ENCODE data around the gene ATAD2B.

Gene ATAD2B

DNA sequence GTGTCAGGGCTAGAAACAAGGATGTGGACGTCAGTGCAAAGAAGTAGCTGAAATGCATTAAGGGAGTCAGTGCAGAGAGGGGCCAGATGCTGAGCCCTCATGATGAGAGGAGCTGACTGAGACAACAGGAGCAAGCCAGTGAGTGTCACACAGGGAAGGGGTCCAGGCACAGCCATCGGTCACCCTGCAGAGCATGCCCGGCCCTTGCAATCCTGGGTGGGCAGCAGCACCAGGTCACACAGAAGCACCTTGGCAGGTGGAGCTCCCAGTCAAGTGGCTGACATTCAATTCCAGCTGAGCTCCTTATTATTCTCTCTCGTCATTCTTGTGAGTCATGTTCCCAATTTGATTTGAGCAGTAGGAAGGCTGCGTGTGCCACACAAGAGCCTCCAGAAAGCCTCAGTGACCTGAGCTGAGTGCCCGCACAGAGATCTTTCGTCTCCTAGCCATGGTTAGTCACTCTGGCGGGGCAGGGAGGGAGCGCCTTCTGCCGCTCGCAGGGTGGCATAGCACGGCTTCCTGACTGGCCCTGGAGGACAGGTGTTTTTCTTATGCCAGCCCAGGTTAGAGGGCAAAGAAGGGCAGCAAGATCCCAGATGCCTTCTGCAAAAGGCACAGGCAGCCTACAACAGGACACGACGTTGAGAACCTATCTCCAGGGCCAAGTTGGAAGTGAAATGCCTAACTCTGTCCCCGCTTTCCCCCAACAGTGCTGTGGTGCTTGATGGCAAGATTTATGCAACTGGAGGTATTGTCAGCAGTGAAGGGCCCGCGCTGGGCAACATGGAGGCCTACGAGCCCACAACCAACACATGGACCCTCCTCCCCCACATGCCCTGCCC is 220.9 kb downstream of the ATAD2B start:
- DNase-seq (ENCODE audit: low read depth), result no peak
- no peak overlapping the region for H3K4me3 ChIP-seq (ENCODE audit: control insufficient read depth, low read depth, low read length)
- TF ChIP-seq CTCF (conservative IDR thresholded peaks at IDR 0.05; ENCODE audit: control insufficient read depth, insufficient read depth, low read depth, low read length), result no peak

- TF ChIP-seq CTCF (conservative IDR thresholded peaks at IDR 0.05; ENCODE audit: control insufficient read depth, insufficient read depth, low read depth, low read length), result no peak
- DNase-seq (ENCODE audit: low read depth), result no peak
- no peak overlapping the region for H3K4me3 ChIP-seq (ENCODE audit: control insufficient read depth, low read depth, low read length)
Measured at GRCh38 chr2:23703583-23704385, 223.1 kb downstream of the ATAD2B start.

- no peak for DNase-seq (ENCODE audit: low read depth)
- no peak overlapping the region for H3K4me3 ChIP-seq (ENCODE audit: control insufficient read depth, low read depth, low read length)
Measured at GRCh38 chr2:23703037-23703582, 223.8 kb downstream of the ATAD2B start.

DNA sequence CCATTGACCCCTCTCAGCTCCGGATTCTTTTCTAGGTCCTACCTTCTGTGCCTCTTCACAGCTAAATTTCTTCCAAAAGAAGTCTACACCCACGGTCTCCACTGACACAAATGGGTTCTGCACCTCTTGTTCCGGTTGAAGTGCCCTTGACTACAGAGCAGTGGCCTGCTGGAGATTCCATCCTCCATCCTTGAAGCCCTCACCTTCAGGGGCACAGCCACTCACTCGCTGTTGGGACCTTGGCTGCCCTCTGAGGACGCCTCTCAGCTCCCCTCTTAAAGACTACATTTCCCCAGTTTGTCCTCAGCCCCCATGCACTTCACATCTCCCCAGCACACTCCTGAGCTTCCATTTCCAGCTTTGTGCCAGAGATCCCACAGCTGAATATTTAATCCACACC is 226.3 kb downstream of the ATAD2B start:
- TF ChIP-seq CTCF (conservative IDR thresholded peaks at IDR 0.05; ENCODE audit: control insufficient read depth, insufficient read depth, low read depth, low read length), result no peak
- DNase-seq (ENCODE audit: low read depth), result no peak
- H3K4me3 ChIP-seq (ENCODE audit: control insufficient read depth, low read depth, low read length), result no peak overlapping the region

More at GRCh38 chr2:23703037-23703582, 223.8 kb downstream of the ATAD2B start:
- no peak for TF ChIP-seq CTCF (conservative IDR thresholded peaks at IDR 0.05; ENCODE audit: control insufficient read depth, insufficient read depth, low read depth, low read length)

- no peak for DNase-seq (ENCODE audit: low read depth)
- no peak for TF ChIP-seq CTCF (conservative IDR thresholded peaks at IDR 0.05; ENCODE audit: control insufficient read depth, insufficient read depth, low read depth, low read length)
- no peak overlapping the region for H3K4me3 ChIP-seq (ENCODE audit: control insufficient read depth, low read depth, low read length)
Measured at GRCh38 chr2:23699580-23699925, 227.4 kb downstream of the ATAD2B start.

DNA sequence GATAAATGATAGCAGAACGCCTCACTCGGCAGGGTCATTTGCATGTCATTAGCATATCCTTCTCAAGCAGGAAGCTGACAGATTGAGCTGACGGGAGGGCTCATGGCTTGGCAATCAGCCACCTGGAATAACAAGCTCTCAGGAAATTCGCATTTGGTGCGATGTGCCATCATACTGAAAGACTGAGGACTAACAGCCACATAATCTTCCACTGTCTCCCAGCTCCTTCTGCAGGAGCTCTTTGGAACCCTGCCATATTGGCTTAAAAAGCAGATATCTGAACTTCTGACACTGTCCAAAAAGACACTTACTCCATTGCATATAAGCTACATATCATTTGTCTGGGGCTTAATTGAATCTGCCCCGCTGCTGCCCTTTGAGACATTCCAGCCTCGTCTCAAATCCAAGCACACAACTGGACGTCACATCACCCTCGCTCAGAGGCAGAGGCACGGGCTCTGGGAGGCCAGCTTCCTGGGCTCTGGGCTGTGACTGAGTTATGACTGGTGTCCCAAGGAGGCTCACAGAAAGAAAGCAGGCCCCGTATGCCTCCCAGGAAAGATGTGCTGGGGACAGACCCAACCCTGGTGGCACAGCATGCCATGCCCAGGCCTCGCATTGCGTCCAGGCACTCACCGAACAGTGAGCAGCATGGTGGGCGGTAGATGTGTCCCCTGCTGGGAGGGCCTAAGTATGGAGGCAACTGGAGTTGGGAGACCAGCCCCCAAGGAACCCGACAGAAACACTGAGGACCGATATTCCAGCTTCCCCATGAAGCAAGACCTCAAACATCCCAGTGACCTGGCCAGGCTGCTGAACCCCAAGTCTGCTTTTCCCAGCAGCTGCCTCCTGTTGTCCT is 228.0 kb downstream of the ATAD2B start:
- no peak for DNase-seq (ENCODE audit: low read depth)
- H3K4me3 ChIP-seq (ENCODE audit: control insufficient read depth, low read depth, low read length), result no peak overlapping the region

More for the DNA sequence above, 228.0 kb downstream of the ATAD2B start:
- no peak for TF ChIP-seq CTCF (conservative IDR thresholded peaks at IDR 0.05; ENCODE audit: control insufficient read depth, insufficient read depth, low read depth, low read length)

All from fibroblast of mammary gland (primary cell).